HCT116 (cell line): Measurements from ENCODE around the gene NHP2. TPM values are rescaled to one million over a fixed set of nuclear protein-coding genes. Genes with fewer than 3 reads are reported as not detected.

Experiments used
- ATAC-seq: fragments of 200-7000 bp; cut with Tn5 transposase; 2 replicates; pipeline ENCODE4 v1.9.1; 2020; ENCODE audit warnings: mild to moderate bottlenecking, moderate library complexity
- BruUV-seq: library from RNA; stranded (reverse); fragments of 400-500 nt; replicated peaks from 2 replicates; lab custom pipeline; 2021; lab: Mats Ljungman, UMichigan
- CTCF ChIA-PET: fragments of 300-600 bp; sonication (Branson Sonifier 250); formaldehyde crosslinking; loops from one replicate; lab custom pipeline; 2021; ENCODE audit warnings: antibody characterized with exemption; lab: Charles Lee
- POLR2A ChIA-PET: fragments of 300-600, 350-600 bp; sonication (Branson Sonifier 250); formaldehyde crosslinking; loops from one replicate; lab custom pipeline; 2021; ENCODE audit warnings: antibody characterized with exemption; lab: Charles Lee
- RAD21 ChIA-PET, 2 experiments: fragments of 300-600 bp; sonication (Branson Sonifier 250); formaldehyde crosslinking; loops; one replicate each; lab custom pipeline; 2023; ENCODE audit warnings: low total read pairs in 2 of 2; ENCODE audit not compliant: uncharacterized antibody in 2 of 2, unreplicated experiment in 2 of 2, low non-redundant PET in 1 of 2; lab: Charles Lee
- DNase-seq: peaks from one replicate; pipeline ENCODE4 v3.0.0-alpha.2; 2010; ENCODE audit warnings: low read depth, low spot score
- H2AFZ ChIP-seq: fragments of 200-600 bp; shearing (Covaris generic), sonication (generic); 2 replicates; pipeline ENCODE4 v1.6.1; 2017; ENCODE audit warnings: low read depth, mixed run types, mixed read lengths, antibody characterized with exemption, low read length; ENCODE audit not compliant: poor library complexity, severe bottlenecking
- H3K27ac ChIP-seq: 2 replicates; pipeline ENCODE4 v1.5.1; 2012; ENCODE audit warnings: low read depth, low read length
- H3K27me3 ChIP-seq: fragments of 200-600 bp; sonication (generic); 2 replicates; pipeline ENCODE4 v1.6.1; 2016; ENCODE audit warnings: mixed run types, low read length, mixed read lengths; ENCODE audit not compliant: insufficient read depth
- H3K36me3 ChIP-seq, 2 experiments: fragments of 200-500 bp in 1 of 2; fragments of 200-600 bp in 1 of 2; sonication (Bioruptor generic) in 1 of 2; sonication (generic) in 1 of 2; 2 replicates each; pipeline versions ENCODE4 v1.5.1 to v1.6.1; 2014 to 2016; ENCODE audit warnings: low read length in 2 of 2, inconsistent platforms in 1 of 2, mixed read lengths in 1 of 2, mixed run types in 1 of 2; ENCODE audit not compliant: insufficient read depth in 2 of 2, control insufficient read depth in 1 of 2
- H3K4me1 ChIP-seq, 2 experiments: fragments of 200-600 bp in 1 of 2; sonication (generic) in 1 of 2; 2 replicates each; pipeline versions ENCODE4 v1.5.1 to v1.6.1; 2012 to 2017; ENCODE audit warnings: low read length in 2 of 2, inconsistent platforms in 1 of 2, mild to moderate bottlenecking in 1 of 2, mixed read lengths in 1 of 2, mixed run types in 1 of 2, moderate library complexity in 1 of 2; ENCODE audit not compliant: insufficient read depth in 2 of 2, control insufficient read depth in 1 of 2
- H3K4me2 ChIP-seq: fragments of 200-600 bp; sonication (generic); 2 replicates; pipeline ENCODE4 v1.6.1; 2017; ENCODE audit warnings: mixed run types, low read length, mixed read lengths
- H3K4me3 ChIP-seq, 2 experiments: fragments of 200-600 bp in 1 of 2; sonication (generic) in 1 of 2; replicated peaks in 1 of 2; 2 replicates each; pipeline ENCODE4 v1.5.1; 2011 to 2016; ENCODE audit warnings: low read length in 2 of 2, control low read depth in 1 of 2, low read depth in 1 of 2, mild to moderate bottlenecking in 1 of 2, mixed read lengths in 1 of 2, mixed run types in 1 of 2
- H3K79me2 ChIP-seq: fragments of 200-600 bp; sonication (generic); 2 replicates; pipeline ENCODE4 v1.6.1; 2017; ENCODE audit warnings: mild to moderate bottlenecking, mixed run types, low read length, moderate library complexity, mixed read lengths; ENCODE audit not compliant: insufficient read depth
- H3K9ac ChIP-seq: fragments of 200-600 bp; sonication (generic); 2 replicates; pipeline ENCODE4 v1.6.1; 2016; ENCODE audit warnings: low read length, mixed read lengths
- H3K9me2 ChIP-seq: fragments of 200-600 bp; sonication (generic), shearing (Covaris generic); 2 replicates; pipeline ENCODE4 v1.6.1; 2017; ENCODE audit warnings: mixed run types, mild to moderate bottlenecking, moderate library complexity; ENCODE audit not compliant: insufficient read depth
- H3K9me3 ChIP-seq, 2 experiments: fragments of 200-500 bp in 1 of 2; fragments of 200-600 bp in 1 of 2; sonication (Bioruptor generic) in 1 of 2; sonication (generic) in 1 of 2; 2 replicates each; pipeline ENCODE4 v1.6.1; 2014 to 2017; ENCODE audit warnings: low read length in 2 of 2, mixed read lengths in 2 of 2, inconsistent platforms in 1 of 2, low read depth in 1 of 2, mild to moderate bottlenecking in 1 of 2, mixed run types in 1 of 2, moderate library complexity in 1 of 2; ENCODE audit not compliant: control insufficient read depth in 1 of 2, insufficient read depth in 1 of 2
- H4K20me1 ChIP-seq: fragments of 200-600 bp; sonication (generic), shearing (Covaris generic); 2 replicates; pipeline ENCODE4 v1.6.1; 2017; ENCODE audit warnings: mixed run types, mild to moderate bottlenecking, moderate library complexity; ENCODE audit not compliant: insufficient read depth
- ATF3 ChIP-seq: IDR thresholded peaks from 2 replicates; pipeline ENCODE4 v1.6.1; 2012
- EGR1 ChIP-seq: IDR thresholded peaks from 2 replicates; pipeline ENCODE4 v1.6.1; 2012; ENCODE audit warnings: low read depth
- EZH2 ChIP-seq: fragments of 200-600 bp; sonication (generic); IDR thresholded peaks from 2 replicates; pipeline ENCODE4 v1.6.1; 2017; ENCODE audit warnings: antibody characterized with exemption, mixed run types
- EZH2phosphoT487 ChIP-seq: fragments of 200-600 bp; IDR thresholded peaks from 2 replicates; pipeline ENCODE4 v1.6.1; 2018; ENCODE audit warnings: antibody characterized with exemption, borderline replicate concordance
- POLR2AphosphoS5 ChIP-seq: IDR thresholded peaks from 2 replicates; pipeline ENCODE4 v1.6.1; 2011; ENCODE audit warnings: mild to moderate bottlenecking, low read depth, low read length, moderate library complexity
- SIN3A ChIP-seq: IDR thresholded peaks from 2 replicates; pipeline ENCODE4 v1.6.1; 2012; ENCODE audit warnings: low read depth
- SRF ChIP-seq: IDR thresholded peaks from 2 replicates; pipeline ENCODE4 v1.6.1; 2012; ENCODE audit warnings: low read depth
- TCF7L2 ChIP-seq: IDR thresholded peaks from 2 replicates; pipeline ENCODE4 v1.7.0; 2011; ENCODE audit warnings: borderline replicate concordance, inconsistent platforms; ENCODE audit not compliant: insufficient read depth, insufficient read length; ENCODE audit errors: extremely low read depth
- YY1 ChIP-seq: IDR thresholded peaks from 2 replicates; pipeline ENCODE4 v1.6.1; 2011; ENCODE audit warnings: low read length, low read depth, moderate library complexity, mild to moderate bottlenecking; ENCODE audit not compliant: insufficient replicate concordance; ENCODE audit errors: extremely low read depth
- ZFX ChIP-seq: fragments of 450-650 bp; IDR thresholded peaks from 2 replicates; pipeline ENCODE4 v1.6.1; 2017
- intact Hi-C: fragments of 100-400 bp; cut with micrococcal nuclease; formaldehyde crosslinking; loops from 2 replicates; pipeline ENCODE4 v1.10.0; 2022
- total RNA-seq: library from RNA; stranded (reverse); gene quantifications from one replicate; pipeline ENCODE4 v1.2.1, GENCODE V29; 2021; ENCODE audit not compliant: unreplicated experiment
- TF ChIP-seq, protein P1 (sequence below): IDR thresholded peaks from 2 replicates; pipeline ENCODE4 v1.6.1; 2012
- TF ChIP-seq, protein P2 (sequence below), 3 experiments: fragments of 200-600 bp in 1 of 3; sonication (generic) in 1 of 3; IDR thresholded peaks in 2 of 3; conservative IDR thresholded peaks in 1 of 3; 2 replicates each; pipeline ENCODE4 v1.5.1; 2012 to 2017; ENCODE audit warnings: low read depth in 2 of 3, low read length in 2 of 3, antibody characterized with exemption in 1 of 3, borderline replicate concordance in 1 of 3, control low read depth in 1 of 3, mild to moderate bottlenecking in 1 of 3, mixed read lengths in 1 of 3, mixed run types in 1 of 3, moderate library complexity in 1 of 3; ENCODE audit not compliant: insufficient read depth in 1 of 3

NHP2 gene
- total RNA-seq, 1 experiment from 2014 or later: 260 TPM

GRCh38 chr5:178193251-178193809 is 39.6 kb upstream of the NHP2 start:
- no peaks in the 10 kb centered on the region for H3K27me3 ChIP-seq
- no peak for TF ChIP-seq POLR2AphosphoS5
- TF ChIP-seq SRF: no peak
- no peak for TF ChIP-seq EZH2phosphoT487
- TF ChIP-seq EGR1: no peak
- TF ChIP-seq TCF7L2: no peak
- no peak for TF ChIP-seq YY1
- TF ChIP-seq, protein P1, sequence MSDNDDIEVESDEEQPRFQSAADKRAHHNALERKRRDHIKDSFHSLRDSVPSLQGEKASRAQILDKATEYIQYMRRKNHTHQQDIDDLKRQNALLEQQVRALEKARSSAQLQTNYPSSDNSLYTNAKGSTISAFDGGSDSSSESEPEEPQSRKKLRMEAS: no peak
- TF ChIP-seq, protein P2, sequence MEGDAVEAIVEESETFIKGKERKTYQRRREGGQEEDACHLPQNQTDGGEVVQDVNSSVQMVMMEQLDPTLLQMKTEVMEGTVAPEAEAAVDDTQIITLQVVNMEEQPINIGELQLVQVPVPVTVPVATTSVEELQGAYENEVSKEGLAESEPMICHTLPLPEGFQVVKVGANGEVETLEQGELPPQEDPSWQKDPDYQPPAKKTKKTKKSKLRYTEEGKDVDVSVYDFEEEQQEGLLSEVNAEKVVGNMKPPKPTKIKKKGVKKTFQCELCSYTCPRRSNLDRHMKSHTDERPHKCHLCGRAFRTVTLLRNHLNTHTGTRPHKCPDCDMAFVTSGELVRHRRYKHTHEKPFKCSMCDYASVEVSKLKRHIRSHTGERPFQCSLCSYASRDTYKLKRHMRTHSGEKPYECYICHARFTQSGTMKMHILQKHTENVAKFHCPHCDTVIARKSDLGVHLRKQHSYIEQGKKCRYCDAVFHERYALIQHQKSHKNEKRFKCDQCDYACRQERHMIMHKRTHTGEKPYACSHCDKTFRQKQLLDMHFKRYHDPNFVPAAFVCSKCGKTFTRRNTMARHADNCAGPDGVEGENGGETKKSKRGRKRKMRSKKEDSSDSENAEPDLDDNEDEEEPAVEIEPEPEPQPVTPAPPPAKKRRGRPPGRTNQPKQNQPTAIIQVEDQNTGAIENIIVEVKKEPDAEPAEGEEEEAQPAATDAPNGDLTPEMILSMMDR (IDR thresholded peaks at IDR 0.05 in 2 of 3, conservative IDR thresholded peaks at IDR 0.05 in 1 of 3; ENCODE audit: borderline replicate concordance in 1 of 3, insufficient read depth in 1 of 3, low read depth in 2 of 3, low read length in 2 of 3): no peak
- TF ChIP-seq ZFX: no peak
- TF ChIP-seq ATF3: no peak
- no peak for TF ChIP-seq SIN3A
- no peak for TF ChIP-seq EZH2
- TF ChIP-seq, all 23 proteins: peak for 0
- no peak overlapping the region for H3K4me2 ChIP-seq
- RAD21 ChIA-PET: no interaction called here
- H3K9me3 ChIP-seq: peaks cover 0 to 3% of the 10 kb centered on the region in 2 experiments; a peak in 1 of 4 replicates
- H3K36me3 ChIP-seq: no peaks in the 10 kb centered on the region
- ATAC-seq (no peak), DNase-seq (no peak)
- no peaks in the 10 kb centered on the region for H3K4me1 ChIP-seq
- no peaks in the 10 kb centered on the region for H3K9me2 ChIP-seq
- no peak overlapping the region for H3K27ac ChIP-seq
- CTCF ChIA-PET: no interaction called here
- H2AFZ ChIP-seq: no peak overlapping the region
- H3K4me3 ChIP-seq: no peak overlapping the region
- H3K9ac ChIP-seq: no peak overlapping the region
- H4K20me1 ChIP-seq: no peaks in the 10 kb centered on the region
- POLR2A ChIA-PET: no interaction called here
- BruUV-seq: no TSS peak
- intact Hi-C loops: no loop called here
- no peaks in the 10 kb centered on the region for H3K79me2 ChIP-seq
